Activated CD4-positive, CD25-positive, alpha-beta regulatory T cell treated with anti-CD3 and anti-CD28 coated beads, Interleukin-2, amount 50 U/mL, for 16 hours (primary cell): ENCODE data around the gene UNKL.

Experiments
- DNase-seq: peaks from one replicate; pipeline ENCODE4 v3.0.0-alpha.2; 2020; ENCODE audit warnings: low read depth, low spot score

UNKL gene

DNA sequence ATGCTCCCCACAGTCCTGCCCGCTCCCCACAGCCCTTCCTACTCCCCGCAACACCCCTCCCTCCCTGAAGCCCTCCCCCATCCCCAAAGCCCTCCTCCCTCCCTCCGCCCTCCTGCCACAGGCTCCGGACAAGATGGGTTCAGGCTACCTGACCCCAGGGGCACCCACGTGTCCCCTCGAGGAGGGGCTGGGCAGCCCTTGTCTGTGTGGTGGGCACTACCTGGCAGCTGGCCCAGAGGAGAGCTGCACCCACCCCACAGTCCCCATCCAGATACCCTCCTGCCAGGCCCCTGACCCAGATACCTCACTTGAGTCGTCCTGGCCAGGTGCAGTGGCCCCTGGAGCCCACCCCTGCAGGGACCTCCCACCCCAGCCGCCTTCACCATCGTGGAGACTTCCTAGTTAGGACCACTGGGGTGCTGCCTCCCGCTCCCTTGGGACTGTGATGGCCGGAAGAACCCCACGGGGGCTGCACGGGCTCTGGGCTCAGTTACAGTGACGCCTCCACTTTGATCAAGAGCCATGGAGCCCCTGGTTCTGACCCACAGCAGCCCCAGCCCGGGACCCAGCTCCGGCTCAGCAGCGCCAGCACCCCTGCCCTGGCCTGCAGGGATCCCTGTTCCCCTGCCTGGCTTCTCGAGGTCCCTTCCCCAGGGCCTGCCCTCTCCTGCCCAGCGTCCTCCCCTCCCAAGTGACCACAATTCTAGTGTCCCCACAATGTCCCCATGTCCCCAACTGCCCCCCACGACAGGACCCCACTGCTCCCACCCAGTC is 17.2 kb upstream of the UNKL start:
- no peak for DNase-seq

DNA sequence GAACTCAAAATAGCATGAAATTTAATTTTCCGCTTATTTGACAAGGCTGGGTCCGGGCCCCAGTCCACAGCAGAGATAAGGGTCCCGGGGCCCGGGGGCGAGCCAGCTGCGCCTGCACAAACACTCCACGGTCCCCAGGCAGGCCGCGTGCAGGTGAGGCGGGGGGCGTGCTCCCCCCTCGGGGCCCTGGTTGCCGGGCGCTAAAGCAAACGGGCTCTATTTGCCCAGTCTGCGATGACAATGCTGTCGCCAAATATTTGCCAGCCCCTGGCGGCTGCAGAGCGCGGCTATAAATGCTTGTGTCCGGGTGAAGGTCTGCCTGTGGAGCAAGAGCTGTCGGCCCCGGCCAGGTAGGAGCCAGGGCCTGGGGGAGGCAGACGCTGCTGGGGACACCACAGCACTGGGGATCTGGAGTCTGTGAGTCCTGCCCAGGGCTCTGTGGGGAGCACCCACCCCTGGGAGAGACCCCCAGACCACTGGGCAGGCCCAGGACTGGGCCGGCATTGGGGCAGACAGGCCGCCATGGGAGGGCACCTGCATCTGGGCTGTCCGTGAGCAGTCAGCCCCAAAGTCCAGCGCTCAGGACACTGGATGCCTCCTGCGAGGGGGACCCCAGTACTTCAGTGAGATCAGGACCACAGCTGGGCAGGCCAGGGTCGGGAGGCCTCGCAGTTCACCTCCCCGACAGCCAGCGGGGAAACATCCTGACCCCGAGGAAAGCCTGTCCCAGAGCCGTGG is 16.4 kb upstream of the UNKL start, which contains the start of gene PERCC1:
PERCC1 (plus strand) TSS at position 320 of the 738 bp plus-strand sequence. CDS start 1,516 bp downstream, outside the sequence.
- DNase-seq, result no peak

DNA sequence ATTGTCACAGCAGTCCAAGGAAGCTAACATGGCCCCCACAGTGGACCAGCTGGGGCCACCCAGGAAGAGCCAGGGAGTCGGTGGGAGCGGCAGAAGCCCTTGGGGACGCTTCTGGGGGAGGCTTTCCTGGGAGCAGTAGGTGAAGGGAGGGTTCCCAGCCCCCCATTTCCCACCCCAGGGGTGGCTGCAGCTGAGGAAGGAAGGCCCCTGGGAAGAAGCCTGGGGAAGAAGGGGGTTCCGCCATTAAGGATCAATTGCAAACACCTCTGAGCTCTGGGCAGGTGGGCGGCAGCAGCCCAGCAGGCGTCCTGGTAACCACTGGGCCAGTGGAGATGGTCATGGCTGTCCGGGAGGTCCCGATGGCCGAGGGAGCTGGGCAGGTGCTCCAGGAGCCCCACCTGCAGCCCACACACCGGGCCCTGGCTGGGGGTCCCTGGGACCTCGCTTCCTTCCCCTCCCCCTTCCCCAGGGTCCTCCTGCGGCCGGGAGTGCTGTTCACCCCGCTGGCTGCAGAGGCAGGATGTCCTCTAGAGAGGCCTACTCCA is 15.8 kb upstream of the UNKL start:
- DNase-seq, result no peak

DNA sequence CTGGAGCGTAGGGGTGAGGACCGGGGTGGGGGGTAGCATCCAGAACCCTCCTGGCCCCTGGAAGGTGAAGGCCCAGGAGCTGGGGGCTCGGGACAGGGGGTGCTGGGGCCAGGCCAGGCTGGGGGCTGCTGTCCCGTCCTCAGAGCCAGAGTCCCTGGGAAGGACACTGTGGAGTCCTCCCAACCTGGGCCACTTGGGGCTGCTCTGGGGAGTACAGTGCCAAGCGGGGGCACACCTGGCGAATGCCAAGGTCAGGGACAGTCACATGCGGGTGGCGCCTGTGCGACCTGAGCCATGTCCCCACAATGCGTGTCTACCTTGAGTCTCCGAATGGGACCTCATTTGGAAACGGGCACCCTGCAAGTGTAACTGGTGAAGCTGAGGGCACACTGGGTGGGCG is 15.1 kb upstream of the UNKL start:
- no peak for DNase-seq

DNA sequence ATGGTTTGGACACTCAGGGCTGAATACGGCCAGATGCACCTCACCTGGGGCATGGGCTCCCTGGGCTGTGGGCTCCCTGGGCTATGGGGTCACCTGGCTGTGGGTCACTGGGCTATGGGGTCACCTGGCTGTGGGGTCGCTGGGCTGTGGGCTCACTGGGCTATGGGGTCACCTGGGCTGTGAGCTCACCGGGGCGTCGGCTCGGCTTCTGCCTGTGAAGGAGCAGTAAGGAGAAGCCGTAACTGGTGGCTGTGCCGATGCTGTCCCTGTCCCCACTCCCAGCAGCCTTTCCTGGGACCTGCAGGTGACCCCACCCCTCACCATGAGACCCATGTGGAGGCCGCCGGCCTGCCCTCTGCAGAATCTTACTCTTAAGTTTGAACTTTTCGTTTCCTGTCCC is 14.5 kb upstream of the UNKL start:
- DNase-seq, result no peak

GRCh38 chr16:1428511-1428910 is 14.0 kb upstream of the UNKL start:
- no peak for DNase-seq

- DNase-seq, result no peak
These were observed 13.3 kb upstream of the UNKL start for GRCh38 chr16:1427473-1428461.

DNA sequence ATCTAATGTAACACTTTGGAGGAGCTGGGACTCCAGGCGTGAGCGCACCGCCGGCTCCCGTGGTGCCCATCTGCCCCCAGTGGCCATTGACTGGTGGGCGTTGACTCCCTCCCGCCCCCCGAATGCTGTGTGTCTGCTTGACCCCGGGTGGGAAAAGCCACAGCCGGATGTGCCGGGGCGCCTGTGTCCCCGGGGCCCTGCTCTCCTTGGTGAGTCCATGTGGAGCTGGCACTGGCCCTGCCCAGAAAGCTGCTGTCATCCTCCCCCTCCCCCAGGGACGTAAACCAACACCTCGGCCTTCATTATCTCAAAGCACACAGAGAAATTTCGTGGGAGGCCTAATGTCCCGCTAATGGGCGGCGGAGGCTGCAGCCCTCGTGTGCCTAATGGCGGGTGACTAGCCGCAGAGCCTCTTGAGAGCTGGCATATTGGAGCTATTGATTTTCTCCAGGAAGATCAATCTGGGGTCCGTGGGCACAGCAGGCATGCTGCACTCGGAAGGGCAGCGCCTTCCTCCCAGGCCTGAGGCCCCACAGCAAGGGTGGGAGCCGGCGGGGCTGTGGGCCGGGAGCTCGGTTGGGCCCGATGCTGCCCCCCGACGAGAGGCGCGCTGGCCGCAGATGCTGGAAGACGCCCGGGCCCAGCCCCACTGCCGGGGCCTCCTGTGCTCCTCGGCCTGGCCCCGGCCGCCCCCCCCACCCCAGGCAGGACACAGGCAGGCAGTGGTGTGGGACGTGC is 12.4 kb upstream of the UNKL start:
- DNase-seq, result no peak

- no peak for DNase-seq
These were observed 11.3 kb upstream of the UNKL start for GRCh38 chr16:1425616-1426370.

DNA sequence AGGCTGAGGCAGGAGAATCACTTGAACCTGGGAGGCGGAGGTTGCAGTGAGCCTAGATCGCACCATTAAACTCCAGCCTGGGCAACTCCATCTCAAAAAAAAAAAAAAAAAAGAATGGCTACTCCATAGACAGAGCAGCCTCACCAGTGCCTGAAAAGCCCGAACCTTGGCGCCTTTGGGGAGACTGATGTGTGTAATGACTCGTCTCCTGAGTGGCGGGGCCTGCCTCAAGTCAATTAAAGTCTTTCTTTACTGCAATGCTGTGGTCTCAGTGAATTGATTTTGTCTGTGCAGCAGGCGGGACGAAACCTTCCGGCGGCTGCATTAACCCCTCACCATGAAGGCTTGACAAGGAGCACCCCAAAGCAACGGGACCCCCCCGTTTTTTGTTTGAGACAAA is 9.5 kb upstream of the UNKL start:
- no peak for DNase-seq

GRCh38 chr16:1422076-1422475 is 7.6 kb upstream of the UNKL start:
- no peak for DNase-seq

DNA sequence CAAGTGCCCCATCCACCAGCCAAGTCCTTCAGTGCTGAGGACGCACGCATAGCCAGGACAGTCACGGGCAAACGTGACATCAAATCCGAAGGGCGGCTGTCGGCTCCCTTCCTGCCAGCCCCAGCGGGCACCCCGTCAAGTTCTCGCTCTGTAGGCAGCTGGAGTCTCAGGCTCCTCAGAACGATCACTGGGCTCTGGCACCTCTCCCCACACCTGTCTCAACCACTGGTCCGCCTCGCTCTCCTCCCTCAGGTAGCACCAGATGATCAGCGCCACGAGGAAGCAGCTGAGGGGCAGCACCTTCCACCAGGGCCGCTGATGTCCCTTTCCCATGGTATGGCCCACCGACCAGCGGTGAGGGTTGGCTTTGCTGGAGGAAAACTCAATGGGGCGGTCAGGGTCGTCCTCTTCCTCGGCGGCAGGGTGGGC is 5.6 kb upstream of the UNKL start:
- no peak for DNase-seq

- no peak for DNase-seq
These were observed 2.0 kb upstream of the UNKL start for GRCh38 chr16:1416521-1416941.

DNA sequence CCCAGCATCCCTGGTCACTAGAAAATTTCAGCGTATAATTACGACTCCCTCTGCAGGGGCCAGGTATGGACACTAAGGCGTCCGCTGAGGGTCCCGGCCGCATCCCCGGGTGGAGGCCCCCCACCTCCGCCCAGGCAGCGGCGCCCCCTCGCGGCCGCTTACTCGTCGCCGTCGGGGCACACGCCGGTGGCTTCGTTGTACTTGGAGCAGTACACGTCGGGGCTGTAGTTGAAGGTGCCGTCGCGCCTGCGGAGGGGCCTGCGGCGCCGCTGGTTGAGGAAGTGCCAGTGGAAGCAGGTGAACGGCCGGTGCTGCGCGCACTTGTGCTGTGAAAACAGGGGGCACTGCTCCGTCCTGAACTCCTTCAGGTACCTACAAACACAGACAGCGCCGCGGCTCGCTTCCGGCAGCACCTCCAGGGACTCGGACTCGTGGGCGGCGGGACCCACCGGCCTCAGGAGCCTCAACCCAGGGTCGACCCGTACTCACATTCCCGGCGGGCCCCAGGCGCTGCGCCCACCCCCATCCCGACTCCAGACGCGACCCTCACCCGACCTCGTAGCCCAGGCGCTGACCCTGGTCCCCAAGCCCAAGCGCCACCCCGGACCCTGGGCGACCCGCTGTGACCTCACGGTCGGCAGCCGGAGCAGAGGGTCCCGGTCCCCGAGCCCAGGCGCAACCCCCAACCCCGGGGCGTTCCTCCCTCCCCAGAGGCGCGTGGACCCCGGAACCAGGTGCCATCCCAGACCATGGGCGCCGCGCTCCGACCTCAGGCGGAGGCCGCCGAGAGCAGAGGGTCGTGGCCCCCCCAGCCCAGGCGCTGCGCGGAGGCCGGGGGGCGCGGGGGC is 596 bp downstream of the UNKL start:
- peak; percentile 39 for DNase-seq

- DNase-seq, result no peak
These were observed 1.7 kb downstream of the UNKL start for GRCh38 chr16:1412847-1413246.

- DNase-seq, result peak; percentile 92
These were observed 6.2 kb downstream of the UNKL start for GRCh38 chr16:1408171-1408837.

- no peak for DNase-seq
These were observed 6.8 kb downstream of the UNKL start for GRCh38 chr16:1407753-1408152.

- no peak for DNase-seq
These were observed 10.8 kb downstream of the UNKL start for GRCh38 chr16:1403733-1404132.

DNA sequence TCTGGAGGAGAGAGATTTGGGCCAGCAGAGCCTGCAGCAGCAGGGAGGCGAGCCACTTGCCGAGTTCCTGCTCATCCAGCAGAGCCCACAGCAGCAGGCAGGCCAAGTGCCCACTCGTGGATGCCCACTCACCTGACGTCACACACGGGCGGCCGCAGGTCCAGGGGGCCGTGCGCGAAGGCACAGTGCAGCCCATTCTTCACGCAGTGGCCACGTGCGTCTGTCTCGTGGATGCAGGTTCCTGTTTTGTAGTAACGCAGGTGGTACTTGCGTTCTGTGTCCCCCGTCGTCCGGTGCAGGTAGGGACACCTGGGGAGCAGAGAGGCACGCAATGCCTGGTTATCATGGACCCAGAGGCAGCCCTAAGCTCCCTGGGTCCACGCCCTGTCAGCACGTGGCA is 11.5 kb downstream of the UNKL start:
- no peak for DNase-seq
